ENCODE measurements around the gene PCDH9.

Gene PCDH9

GRCh38 chr13:66951426-66951825, 278.7 kb downstream of the PCDH9 start:
- H3K27me3 ChIP-seq (ENCODE audit: insufficient read depth, low read length, poor library complexity, severe bottlenecking), result no peaks in the 10 kb centered on the region
- H3K9me2 ChIP-seq (replicated peaks; ENCODE audit: low read depth, low read length), result no peaks in the 10 kb centered on the region
- no peak overlapping the region for H3K4me2 ChIP-seq (ENCODE audit: low read depth, low read length, poor library complexity, severe bottlenecking)

GRCh38 chr13:66950666-66951065, 279.5 kb downstream of the PCDH9 start:
- Histone ChIP-seq H3K9ac (ENCODE audit: low read depth, low read length, poor library complexity, severe bottlenecking) (no peak overlapping the region), H3K9me3 (ENCODE audit: insufficient read depth, low read depth, low read length) (no peaks in the 10 kb centered on the region), H3K9me2 (replicated peaks; ENCODE audit: low read depth, low read length) (no peaks in the 10 kb centered on the region), H3K4me1 (ENCODE audit: insufficient read depth, low read length, poor library complexity, severe bottlenecking) (no peaks in the 10 kb centered on the region), H4K20me1 (ENCODE audit: insufficient read depth, low read length, poor library complexity, severe bottlenecking) (no peaks in the 10 kb centered on the region), H3K27me3 (ENCODE audit: insufficient read depth, low read length, poor library complexity, severe bottlenecking) (no peaks in the 10 kb centered on the region), H3F3A (ENCODE audit: low read depth) (no peaks in the 10 kb centered on the region), H3K36me3 (ENCODE audit: insufficient read depth, low read length) (no peaks in the 10 kb centered on the region), H2AFZ (ENCODE audit: low read length) (no peak overlapping the region), H3K4me3 (ENCODE audit: low read length, poor library complexity, severe bottlenecking) (no peak overlapping the region), H3K4me2 (ENCODE audit: low read depth, low read length, poor library complexity, severe bottlenecking) (no peak overlapping the region), H3K79me2 (ENCODE audit: insufficient read depth, low read length) (no peaks in the 10 kb centered on the region)
- TF ChIP-seq CTCF (conservative IDR thresholded peaks at IDR 0.05; ENCODE audit: low read length), result no peak
- no peak for TF ChIP-seq EZH2phosphoT487 (IDR thresholded peaks at IDR 0.05; ENCODE audit: borderline replicate concordance)

More at GRCh38 chr13:66951426-66951825, 278.7 kb downstream of the PCDH9 start:
- Histone ChIP-seq H3K4me3 (ENCODE audit: low read length, poor library complexity, severe bottlenecking) (no peak overlapping the region), H3F3A (ENCODE audit: low read depth) (no peaks in the 10 kb centered on the region), H3K4me1 (ENCODE audit: insufficient read depth, low read length, poor library complexity, severe bottlenecking) (no peaks in the 10 kb centered on the region), H2AFZ (ENCODE audit: low read length) (0 out of 2 replicates have a peak overlapping the region, but pooled peaks have one; percentile 17), H4K20me1 (ENCODE audit: insufficient read depth, low read length, poor library complexity, severe bottlenecking) (no peaks in the 10 kb centered on the region), H3K79me2 (ENCODE audit: insufficient read depth, low read length) (no peaks in the 10 kb centered on the region), H3K36me3 (ENCODE audit: insufficient read depth, low read length) (no peaks in the 10 kb centered on the region), H3K9me3 (ENCODE audit: insufficient read depth, low read depth, low read length) (no peaks in the 10 kb centered on the region), H3K9ac (ENCODE audit: low read depth, low read length, poor library complexity, severe bottlenecking) (no peak overlapping the region)
- TF ChIP-seq CTCF (conservative IDR thresholded peaks at IDR 0.05; ENCODE audit: low read length) (no peak), EZH2phosphoT487 (IDR thresholded peaks at IDR 0.05; ENCODE audit: borderline replicate concordance) (no peak)

GRCh38 chr13:66948910-66949309, 281.2 kb downstream of the PCDH9 start:
- H3K9me2 ChIP-seq (replicated peaks; ENCODE audit: low read depth, low read length), result no peaks in the 10 kb centered on the region
- TF ChIP-seq EZH2phosphoT487 (IDR thresholded peaks at IDR 0.05; ENCODE audit: borderline replicate concordance) (no peak), CTCF (conservative IDR thresholded peaks at IDR 0.05; ENCODE audit: low read length) (no peak)
- no peaks in the 10 kb centered on the region for H3F3A ChIP-seq (ENCODE audit: low read depth)
- no peaks in the 10 kb centered on the region for H3K36me3 ChIP-seq (ENCODE audit: insufficient read depth, low read length)
- no peak overlapping the region for H3K9ac ChIP-seq (ENCODE audit: low read depth, low read length, poor library complexity, severe bottlenecking)
- H3K79me2 ChIP-seq (ENCODE audit: insufficient read depth, low read length), result no peaks in the 10 kb centered on the region
- H3K4me3 ChIP-seq (ENCODE audit: low read length, poor library complexity, severe bottlenecking), result no peak overlapping the region
- H3K4me1 ChIP-seq (ENCODE audit: insufficient read depth, low read length, poor library complexity, severe bottlenecking), result peaks cover 12% of the 10 kb centered on the region
- no peaks in the 10 kb centered on the region for H3K9me3 ChIP-seq (ENCODE audit: insufficient read depth, low read depth, low read length)
- no peak overlapping the region for H3K4me2 ChIP-seq (ENCODE audit: low read depth, low read length, poor library complexity, severe bottlenecking)
- H3K27me3 ChIP-seq (ENCODE audit: insufficient read depth, low read length, poor library complexity, severe bottlenecking), result no peaks in the 10 kb centered on the region
- H4K20me1 ChIP-seq (ENCODE audit: insufficient read depth, low read length, poor library complexity, severe bottlenecking), result no peaks in the 10 kb centered on the region
- H2AFZ ChIP-seq (ENCODE audit: low read length), result no peak overlapping the region

Measured in Loucy (cell line).